ENCODE results near the gene FAM222B.

Gene FAM222B

GRCh38 chr17:28725660-28726225 lies 116.8 kb downstream of the FAM222B start (continued):
- TF ChIP-seq ZBTB48 (tag by site-specific recombination; IDR thresholded peaks at IDR 0.05) (peak; percentile 94), ZFP37 (tag by site-specific recombination; IDR thresholded peaks at IDR 0.05) (peak; percentile 7; the same call in 1 of the 2 replicates)

- Histone ChIP-seq H3K4me1 (ENCODE audit: control insufficient read depth, insufficient read depth, low read length) (peaks cover 9% of the 10 kb centered on the region; the same call in 1 of the 2 replicates), H3K4me3 (ENCODE audit: low read depth, low read length) (peak overlapping the region; percentile 55), H3K9me3 (ENCODE audit: control insufficient read depth, insufficient read depth, low read depth, low read length) (no peaks in the 10 kb centered on the region), H3K27ac (ENCODE audit: extremely low read depth, low read depth, low read length) (peak overlapping the region; percentile 99), H3K36me3 (ENCODE audit: control insufficient read depth in 2 of 2, insufficient read depth in 1 of 2, low read length in 2 of 2) (peaks cover 26 to 51% of the 10 kb centered on the region in 2 experiments)
- ChIA-PET POLR2A (interaction anchor here (0.6 to 6.7 kb wide), 24 partner anchors 10 to 359 kb away, joined by 3 to 448 read pairs (median 5); partner anchors contain the start of genes BLTP2, DHRS13, ERAL1 and FAM222B), CTCF (interaction anchor here (0.6 to 13.6 kb wide), 14 partner anchors 12 to 393 kb away, joined by 3 to 445 read pairs (median 3); partner anchors contain the start of genes PROCA1 and TRAF4)
- no peak for TF ChIP-seq ZNF10 (tag by site-specific recombination; IDR thresholded peaks at IDR 0.05)
- peak; percentile 13; the same call in 1 of the 2 replicates for TF ChIP-seq ZFP69B (tag by site-specific recombination; IDR thresholded peaks at IDR 0.05)
- no peak for TF ChIP-seq ZNF148 (tag by site-specific recombination; IDR thresholded peaks at IDR 0.05; ENCODE audit: borderline replicate concordance)
- peak; percentile 11; the same call in 1 of the 2 replicates for TF ChIP-seq ZSCAN23 (tag by site-specific recombination; IDR thresholded peaks at IDR 0.05)
- 0 out of 2 replicates have a peak, but pooled peaks have one; percentile 22 for TF ChIP-seq ZSCAN5A (tag by site-specific recombination; IDR thresholded peaks at IDR 0.05)
- TF ChIP-seq ZNF629 (tag by site-specific recombination; IDR thresholded peaks at IDR 0.05) = peak; percentile 92
- peak; percentile 13 for TF ChIP-seq KLF17 (tag by site-specific recombination; IDR thresholded peaks at IDR 0.05)
- peak; percentile 75; the same call in 1 of the 2 replicates for TF ChIP-seq ZNF2 (tag by site-specific recombination; IDR thresholded peaks at IDR 0.05)
- peak; percentile 12; the same call in 1 of the 2 replicates for TF ChIP-seq REST (tag by site-specific recombination; IDR thresholded peaks at IDR 0.05)
- no peak for TF ChIP-seq ZNF280D (tag by site-specific recombination; IDR thresholded peaks at IDR 0.05)
- TF ChIP-seq ZFHX2 (tag by site-specific recombination; conservative IDR thresholded peaks at IDR 0.05) = 0 out of 2 replicates have a peak, but pooled peaks have one; percentile 36
- TF ChIP-seq SCRT2 (tag by site-specific recombination; IDR thresholded peaks at IDR 0.05) = no peak
- TF ChIP-seq ZNF394 (tag by site-specific recombination; IDR thresholded peaks at IDR 0.05; ENCODE audit: borderline replicate concordance) = peak; percentile 83
- peak; percentile 95 for TF ChIP-seq BCL11B (tag by site-specific recombination; IDR thresholded peaks at IDR 0.05; ENCODE audit: low read depth)
- TF ChIP-seq ZBTB48 (tag by site-specific recombination; IDR thresholded peaks at IDR 0.05) = no peak
- peak; percentile 84; the same call in 1 of the 2 replicates for TF ChIP-seq HIC1 (tag by site-specific recombination; IDR thresholded peaks at IDR 0.05)
- no peak for TF ChIP-seq ZNF658 (tag by site-specific recombination; IDR thresholded peaks at IDR 0.05)
- no peak for TF ChIP-seq SCRT1 (tag by site-specific recombination; IDR thresholded peaks at IDR 0.05; ENCODE audit: borderline replicate concordance)
- TF ChIP-seq ZNF366 (tag by site-specific recombination; conservative IDR thresholded peaks at IDR 0.05) = peak; percentile 98
Measured at GRCh38 chr17:28725166-28725659, 117.4 kb downstream of the FAM222B start.

Data from HEK293 (cell line).